Neutrophil (primary cell): ENCODE results near the gene P4HA3.

Experiments used
- H3K27ac ChIP-seq: fragments of 200-600 bp; sonication (generic); 2 replicates; pipeline ENCODE4 v1.5.1; 2016; ENCODE audit warnings: mild to moderate bottlenecking, moderate library complexity
- H3K27me3 ChIP-seq: fragments of 200-600 bp; sonication (generic); 2 replicates; pipeline ENCODE4 v1.6.0; 2016; ENCODE audit warnings: mild to moderate bottlenecking
- H3K36me3 ChIP-seq: fragments of 200-600 bp; sonication (generic); 2 replicates; pipeline ENCODE4 v1.5.1; 2017
- H3K4me1 ChIP-seq, 2 experiments: fragments of 200-600 bp in 1 of 2; sonication (generic) in 1 of 2; 1 replicate in 1 of 2; 2 replicates in 1 of 2; pipeline versions ENCODE4 v1.5.1 to v1.6.1; 2013 to 2016; ENCODE audit warnings: low read depth in 1 of 2, low read length in 1 of 2, mild to moderate bottlenecking in 1 of 2, moderate library complexity in 1 of 2; ENCODE audit not compliant: control insufficient read depth in 1 of 2, insufficient read depth in 1 of 2
- H3K4me3 ChIP-seq, 2 experiments: fragments of 200-600 bp in 1 of 2; sonication (generic) in 1 of 2; 1 replicate in 1 of 2; 2 replicates in 1 of 2; pipeline ENCODE4 v1.5.1; 2013 to 2016; ENCODE audit warnings: low read depth in 1 of 2, low read length in 1 of 2, mild to moderate bottlenecking in 1 of 2, moderate library complexity in 1 of 2
- H3K9me3 ChIP-seq: fragments of 200-600 bp; sonication (generic); 2 replicates; pipeline ENCODE4 v1.5.1; 2016
- CTCF ChIP-seq: fragments of 200-600 bp; sonication (generic); IDR thresholded peaks from 2 replicates; pipeline ENCODE4 v1.5.1; 2016; ENCODE audit warnings: antibody characterized with exemption

The P4HA3 gene

DNA sequence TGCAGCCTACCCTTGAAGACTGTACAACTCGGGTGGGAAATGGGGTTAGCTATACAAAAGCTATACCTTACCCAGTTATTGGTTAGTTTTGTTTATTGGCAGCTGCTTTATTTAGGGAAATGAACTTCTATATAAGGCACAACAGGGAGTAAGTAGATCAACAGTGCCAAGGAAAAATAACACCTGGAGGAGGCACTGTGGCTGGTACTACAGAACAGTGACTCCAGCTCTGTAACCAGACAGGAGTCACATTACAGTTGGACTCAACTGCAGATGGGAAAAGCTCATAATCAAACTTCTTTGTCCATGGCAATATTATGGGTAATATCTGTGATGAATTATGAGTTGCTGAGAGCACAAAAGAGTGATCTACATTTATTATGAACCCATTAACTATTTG lies 14.0 kb downstream of the P4HA3 start:
- Histone ChIP-seq H3K9me3 (no peaks in the 10 kb centered on the region), H3K36me3 (no peaks in the 10 kb centered on the region), H3K27ac (no peak overlapping the region), H3K4me1 (peaks cover 0 to 4% of the 10 kb centered on the region in 2 experiments), H3K4me3 (no peak overlapping the region), H3K27me3 (no peaks in the 10 kb centered on the region)
- no peak for TF ChIP-seq CTCF

- Histone ChIP-seq H3K4me3 (no peak overlapping the region), H3K4me1 (no peaks in the 10 kb centered on the region), H3K27me3 (peaks cover 19% of the 10 kb centered on the region), H3K9me3 (no peaks in the 10 kb centered on the region), H3K36me3 (no peaks in the 10 kb centered on the region), H3K27ac (no peak overlapping the region)
- no peak for TF ChIP-seq CTCF
These were observed 22.5 kb downstream of the P4HA3 start for GRCh38 chr11:74288911-74289310.

DNA sequence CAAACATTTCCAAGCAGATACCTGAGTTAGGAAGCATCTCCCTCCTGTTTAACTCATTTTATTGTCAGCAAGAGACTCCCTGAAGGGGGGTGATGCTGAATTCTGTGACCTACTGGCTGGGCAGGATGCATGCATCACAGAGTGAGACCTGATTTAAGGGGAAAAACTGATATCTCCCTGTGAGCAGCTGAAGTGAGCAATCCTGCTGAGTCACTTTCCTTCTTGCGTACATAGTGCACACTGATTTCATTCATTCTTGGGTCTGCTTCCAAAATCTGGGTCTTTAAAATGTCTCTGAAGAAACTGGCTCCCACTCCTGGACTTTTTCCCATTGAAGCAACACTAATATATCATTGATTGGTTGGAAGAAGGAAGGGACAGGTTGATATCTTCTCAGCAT lies 23.3 kb downstream of the P4HA3 start:
- H3K4me3 ChIP-seq: no peak overlapping the region
- H3K27ac ChIP-seq: no peak overlapping the region
- H3K36me3 ChIP-seq: no peaks in the 10 kb centered on the region
- H3K27me3 ChIP-seq: peaks cover 19% of the 10 kb centered on the region
- TF ChIP-seq CTCF: no peak
- H3K9me3 ChIP-seq: no peaks in the 10 kb centered on the region
- no peaks in the 10 kb centered on the region for H3K4me1 ChIP-seq

DNA sequence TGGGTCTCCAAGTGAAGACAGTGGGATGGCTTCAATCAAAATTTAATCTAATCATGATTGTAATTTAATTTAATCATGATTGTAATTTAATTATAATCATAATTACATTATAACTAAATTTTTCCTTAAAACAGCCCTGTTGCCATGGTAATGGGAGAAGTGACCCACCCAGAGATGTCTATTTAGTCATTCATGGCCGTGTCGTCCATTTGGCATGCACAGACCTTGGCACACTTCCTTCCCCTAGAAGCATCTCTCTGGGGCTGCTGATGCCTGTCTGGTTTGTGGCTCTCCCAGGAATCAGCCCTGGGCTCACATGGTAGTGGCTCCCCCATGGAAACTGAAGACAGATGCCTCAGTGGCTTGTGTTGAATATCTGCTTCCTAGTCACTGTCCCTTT lies 27.0 kb downstream of the P4HA3 start:
- no peak overlapping the region for H3K27ac ChIP-seq
- H3K4me3 ChIP-seq: no peak overlapping the region
- H3K9me3 ChIP-seq: no peaks in the 10 kb centered on the region
- H3K4me1 ChIP-seq: peaks cover 3 to 5% of the 10 kb centered on the region in 2 experiments
- H3K27me3 ChIP-seq: peaks cover 19% of the 10 kb centered on the region
- TF ChIP-seq CTCF: no peak
- H3K36me3 ChIP-seq: no peaks in the 10 kb centered on the region

DNA sequence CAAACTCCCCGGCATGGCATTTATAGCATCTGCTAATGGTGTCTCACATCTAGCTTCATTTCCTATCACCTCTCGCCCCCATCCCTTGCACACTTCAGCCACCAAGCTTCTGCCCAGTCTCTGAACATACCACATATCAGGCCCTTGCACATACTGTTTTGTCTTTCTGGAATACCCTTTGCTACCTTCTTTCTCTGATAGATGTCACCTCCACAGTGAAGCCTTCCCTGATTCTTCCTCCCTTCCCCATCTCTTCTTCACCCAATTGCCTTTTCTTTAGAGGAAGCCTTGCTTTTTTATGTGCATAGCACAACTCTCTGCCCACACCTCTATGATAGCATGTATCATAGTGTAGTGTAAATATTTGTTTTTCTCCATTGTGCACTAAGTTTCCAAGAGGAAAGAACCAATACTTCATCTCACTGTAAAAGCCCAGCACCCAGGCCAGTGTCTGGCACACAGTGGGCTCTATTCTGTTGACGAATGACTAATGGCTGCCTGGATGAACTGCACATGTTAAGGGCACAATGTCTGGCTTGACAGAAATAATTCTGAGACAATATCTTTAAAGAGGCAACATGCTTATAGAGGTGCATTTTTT lies 27.8 kb downstream of the P4HA3 start:
- Histone ChIP-seq H3K36me3 (no peaks in the 10 kb centered on the region), H3K4me1 (peaks cover 3 to 13% of the 10 kb centered on the region in 2 experiments), H3K27ac (no peak overlapping the region), H3K27me3 (peaks cover 18% of the 10 kb centered on the region), H3K9me3 (no peaks in the 10 kb centered on the region), H3K4me3 (no peak overlapping the region)
- TF ChIP-seq CTCF: no peak
